Kidney epithelial cell (primary cell): ENCODE data around the gene TPR. TPM values are rescaled to one million over a fixed set of nuclear protein-coding genes. Genes with fewer than 3 reads are reported as not detected.
A peak's percentile ranks its signal among the peaks of the same experiment; 100 is the strongest.

Experiments
- DNase-seq: peaks from one replicate; pipeline ENCODE4 v3.0.0-alpha.2; 2010; ENCODE audit warnings: low read depth
- H3K27me3 ChIP-seq: 2 replicates; pipeline ENCODE4 v1.6.0; 2011; ENCODE audit warnings: low read length; ENCODE audit not compliant: control insufficient read depth, insufficient read depth
- H3K36me3 ChIP-seq: 2 replicates; pipeline ENCODE4 v1.5.1; 2011; ENCODE audit warnings: low read length; ENCODE audit not compliant: control insufficient read depth, insufficient read depth
- H3K4me3 ChIP-seq: 2 replicates; pipeline ENCODE4 v1.5.1; 2011; ENCODE audit warnings: low read depth, mild to moderate bottlenecking, control low read depth, low read length
- CTCF ChIP-seq: IDR thresholded peaks from 2 replicates; pipeline ENCODE4 v1.5.1; 2011; ENCODE audit warnings: mild to moderate bottlenecking, moderate library complexity, low read length, control low read depth, inconsistent platforms; ENCODE audit not compliant: insufficient read depth, poor library complexity, severe bottlenecking
- total RNA-seq: library from RNA; depleted of rRNA; stranded (reverse); fragments of >200 nt; gene quantifications from 2 replicates; pipeline ENCODE4 v1.2.3, GENCODE V29; 2015

TPR gene
- total RNA-seq, 1 donor from 2014 or later = 43.1 TPM

GRCh38 chr1:186304982-186305949, 69.8 kb downstream of the TPR start:
- DNase-seq = no peak
- Histone ChIP-seq H3K36me3 (no peaks in the 10 kb centered on the region), H3K27me3 (no peaks in the 10 kb centered on the region), H3K4me3 (no peak overlapping the region)
- peak; percentile 55 for TF ChIP-seq CTCF

GRCh38 chr1:186303911-186304310, 71.1 kb downstream of the TPR start:
- Histone ChIP-seq H3K27me3 (no peaks in the 10 kb centered on the region), H3K4me3 (no peak overlapping the region), H3K36me3 (no peaks in the 10 kb centered on the region)
- TF ChIP-seq CTCF = no peak
- no peak for DNase-seq

- DNase-seq = no peak
- no peak for TF ChIP-seq CTCF
- H3K36me3 ChIP-seq = no peaks in the 10 kb centered on the region
- H3K4me3 ChIP-seq = no peak overlapping the region
- H3K27me3 ChIP-seq = no peaks in the 10 kb centered on the region
Measured at GRCh38 chr1:186302381-186302920, 72.6 kb downstream of the TPR start.

GRCh38 chr1:186301448-186301847, 73.6 kb downstream of the TPR start:
- H3K36me3 ChIP-seq = no peaks in the 10 kb centered on the region
- TF ChIP-seq CTCF = no peak
- H3K27me3 ChIP-seq = no peaks in the 10 kb centered on the region
- H3K4me3 ChIP-seq = no peak overlapping the region
- DNase-seq = no peak

GRCh38 chr1:186300056-186300455, 75.0 kb downstream of the TPR start:
- no peak for DNase-seq
- no peak overlapping the region for H3K4me3 ChIP-seq
- no peak for TF ChIP-seq CTCF
- H3K27me3 ChIP-seq = no peaks in the 10 kb centered on the region
- H3K36me3 ChIP-seq = no peaks in the 10 kb centered on the region
